ENCODE measurements around the gene JPT2.

Gene JPT2

GRCh38 chr16:1677339-1677738 lies 740 bp upstream of the JPT2 start:
- DNase-seq, result no peak

DNA sequence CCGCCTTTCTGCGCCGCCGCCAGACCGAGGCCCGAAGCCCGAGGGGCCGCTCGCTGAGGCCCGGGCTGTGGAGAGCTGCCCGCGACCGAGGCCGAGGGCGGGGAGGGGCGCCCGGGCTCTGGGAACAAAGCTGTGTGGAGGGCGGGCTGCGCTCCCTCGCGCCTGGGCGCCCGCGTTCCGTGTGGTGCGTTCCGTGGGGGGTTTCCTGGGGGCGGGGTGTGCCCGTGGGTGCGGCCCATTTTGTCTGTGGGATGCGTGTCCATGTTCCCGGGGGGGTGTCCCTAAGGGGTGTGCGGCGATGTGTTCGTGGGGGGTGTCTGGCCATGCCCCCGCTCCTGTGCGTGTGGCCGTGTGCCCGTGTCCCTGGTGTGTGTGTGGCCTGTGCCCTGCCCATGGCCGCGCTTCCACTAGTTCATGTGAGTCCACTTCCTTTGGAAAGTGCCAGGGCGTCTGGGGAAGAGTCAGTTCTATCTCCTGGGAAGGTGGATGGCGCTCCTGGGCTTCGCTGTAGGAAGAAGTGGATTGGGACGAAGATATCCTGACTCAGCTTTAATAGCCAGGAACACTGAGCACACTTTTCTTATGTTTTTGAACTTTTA lies 520 bp downstream of the JPT2 start:
- peak; percentile 65 for DNase-seq

DNA sequence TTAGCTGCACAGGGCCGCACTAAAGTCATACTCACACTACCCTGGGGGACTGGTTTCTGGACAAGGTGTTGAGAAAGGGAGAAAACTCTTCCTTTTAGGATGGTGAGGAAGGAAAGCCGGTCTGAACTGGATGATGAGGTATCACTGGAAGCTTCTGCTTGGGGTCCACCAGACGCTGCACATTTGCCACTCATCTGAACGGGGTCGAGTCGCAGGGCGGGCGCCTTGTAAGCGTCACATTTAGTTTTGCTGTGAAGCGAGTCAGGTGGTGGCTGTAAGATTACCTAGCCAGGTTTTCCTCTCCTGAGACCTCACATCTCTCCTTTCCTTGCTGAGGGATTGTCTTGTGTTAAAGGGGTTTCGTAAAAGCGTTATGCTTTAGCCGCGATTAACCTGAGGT lies 2.3 kb downstream of the JPT2 start:
- no peak for DNase-seq

- DNase-seq, result no peak
Observed at GRCh38 chr16:1681032-1681431, 3.0 kb downstream of the JPT2 start.

DNA sequence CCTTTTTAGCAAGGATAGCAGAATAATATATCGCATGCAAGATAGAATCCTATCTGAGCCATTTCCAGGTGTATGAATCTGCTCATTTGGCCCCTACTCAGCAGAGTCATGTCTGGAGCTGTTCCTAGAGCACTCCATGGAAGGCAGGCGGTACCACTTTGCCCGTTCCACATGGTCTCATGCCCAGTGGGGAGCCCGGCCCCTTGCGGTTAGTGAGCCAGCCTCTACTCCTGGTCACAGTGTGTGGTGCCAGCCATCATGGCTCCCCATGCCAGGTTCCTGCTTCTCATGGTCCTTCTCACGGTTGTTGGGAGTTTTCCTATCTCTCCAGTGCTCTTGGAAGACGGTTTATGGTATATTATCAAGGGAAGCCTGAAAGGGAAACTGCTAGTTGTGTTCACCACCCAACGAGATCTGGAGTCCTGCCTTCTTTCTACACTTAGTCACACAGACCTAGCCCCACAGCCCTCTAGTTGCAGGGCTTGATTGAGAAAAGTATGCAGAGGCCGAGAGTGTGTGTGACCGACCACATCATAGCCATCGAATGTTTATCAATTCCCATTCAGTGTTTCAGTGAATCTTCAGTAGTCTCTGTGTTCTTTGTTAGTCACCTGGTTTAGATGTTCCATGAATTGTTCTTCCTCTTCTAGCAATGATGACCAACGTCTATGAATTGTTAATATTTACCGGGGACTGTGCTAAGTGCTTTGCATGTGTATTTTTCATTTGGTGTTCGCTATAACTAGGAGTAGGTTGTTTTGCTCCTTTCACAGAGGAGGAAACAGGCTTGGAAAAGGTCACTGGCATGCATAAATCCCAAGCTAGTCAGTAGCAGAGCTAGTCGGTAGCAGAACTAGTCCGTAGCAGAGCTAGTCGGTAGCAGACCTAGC lies 9.6 kb downstream of the JPT2 start:
- no peak for DNase-seq

GRCh38 chr16:1688807-1689560 lies 10.9 kb downstream of the JPT2 start:
- DNase-seq, result no peak

DNA sequence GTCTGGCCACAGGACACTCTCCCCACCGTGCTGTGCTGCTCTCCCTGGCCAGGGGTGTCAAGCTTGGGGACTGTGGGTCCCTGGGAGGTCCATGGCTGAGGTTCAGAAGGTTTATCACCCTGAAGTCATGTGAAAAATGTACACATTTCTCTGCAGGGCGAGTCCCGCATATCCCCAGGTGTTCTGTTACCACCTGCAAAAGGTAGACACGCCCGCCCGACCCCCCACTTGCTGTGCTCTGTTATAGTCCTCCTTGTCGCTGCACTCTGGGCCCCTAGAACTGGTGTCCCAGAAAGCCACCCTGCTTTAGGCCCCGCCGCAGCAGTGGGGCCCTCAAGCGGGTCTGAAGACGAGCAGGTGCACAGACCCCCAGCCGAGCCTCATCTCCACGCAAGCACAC lies 11.8 kb downstream of the JPT2 start:
- DNase-seq, result no peak

- DNase-seq, result no peak
Observed at GRCh38 chr16:1690810-1691209, 12.7 kb downstream of the JPT2 start.

DNA sequence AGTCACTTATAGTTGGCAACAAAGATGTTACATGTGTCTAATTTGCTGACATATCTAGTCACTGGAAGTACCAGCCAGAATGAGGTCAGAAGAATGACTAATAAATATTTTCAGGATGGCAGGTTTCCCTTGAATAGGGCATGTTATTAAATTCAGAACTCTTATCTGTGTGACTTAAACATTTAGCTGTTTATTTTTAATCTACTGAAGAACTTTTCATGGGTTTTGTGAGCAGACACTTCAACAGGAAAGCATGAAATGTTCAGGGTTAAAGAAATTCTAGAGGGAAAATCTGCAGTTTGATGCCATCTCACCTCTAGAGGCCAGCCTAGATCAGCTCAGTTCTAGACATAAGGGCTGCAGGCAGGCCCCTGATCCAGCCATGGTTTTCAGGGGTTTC lies 13.2 kb downstream of the JPT2 start:
- DNase-seq, result no peak

DNA sequence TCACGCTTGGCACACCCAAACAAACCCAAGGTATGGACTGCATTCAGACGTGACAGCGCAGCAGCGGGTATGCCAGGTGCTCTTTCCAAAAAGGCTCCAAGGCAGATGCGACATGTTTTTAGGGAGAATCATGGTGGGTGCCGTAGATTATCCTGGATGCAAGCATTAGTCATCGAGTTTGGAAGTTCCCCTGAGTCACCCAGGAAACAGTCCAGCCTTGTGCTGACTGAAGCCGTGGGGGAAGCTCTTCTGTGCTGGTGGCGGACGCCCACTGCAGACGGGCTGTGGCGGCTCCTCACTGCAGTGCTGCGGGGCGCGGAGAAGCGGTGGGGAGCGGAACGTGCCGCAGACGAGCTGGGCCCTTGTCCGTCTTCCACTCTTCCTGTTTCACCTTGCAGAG lies 13.9 kb downstream of the JPT2 start:
- no peak for DNase-seq

GRCh38 chr16:1696863-1697262 lies 18.8 kb downstream of the JPT2 start:
- no peak for DNase-seq

GRCh38 chr16:1698680-1699079 lies 20.6 kb downstream of the JPT2 start:
- DNase-seq, result no peak

DNA sequence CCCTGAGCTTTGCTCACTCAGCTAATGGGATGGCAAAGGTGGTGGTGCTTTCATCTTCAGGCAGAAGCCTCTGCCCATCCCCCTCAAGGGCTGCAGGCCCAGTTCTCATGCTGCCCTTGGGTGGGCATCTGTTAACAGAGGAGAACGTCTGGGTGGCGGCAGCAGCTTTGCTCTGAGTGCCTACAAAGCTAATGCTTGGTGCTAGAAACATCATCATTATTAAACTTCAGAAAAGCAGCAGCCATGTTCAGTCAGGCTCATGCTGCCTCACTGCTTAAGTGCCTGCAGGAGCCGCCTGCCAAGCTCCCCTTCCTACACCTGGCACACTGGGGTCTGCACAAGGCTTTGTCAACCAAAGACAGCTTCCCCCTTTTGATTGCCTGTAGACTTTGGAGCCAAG lies 22.2 kb downstream of the JPT2 start:
- DNase-seq, result no peak

DNA sequence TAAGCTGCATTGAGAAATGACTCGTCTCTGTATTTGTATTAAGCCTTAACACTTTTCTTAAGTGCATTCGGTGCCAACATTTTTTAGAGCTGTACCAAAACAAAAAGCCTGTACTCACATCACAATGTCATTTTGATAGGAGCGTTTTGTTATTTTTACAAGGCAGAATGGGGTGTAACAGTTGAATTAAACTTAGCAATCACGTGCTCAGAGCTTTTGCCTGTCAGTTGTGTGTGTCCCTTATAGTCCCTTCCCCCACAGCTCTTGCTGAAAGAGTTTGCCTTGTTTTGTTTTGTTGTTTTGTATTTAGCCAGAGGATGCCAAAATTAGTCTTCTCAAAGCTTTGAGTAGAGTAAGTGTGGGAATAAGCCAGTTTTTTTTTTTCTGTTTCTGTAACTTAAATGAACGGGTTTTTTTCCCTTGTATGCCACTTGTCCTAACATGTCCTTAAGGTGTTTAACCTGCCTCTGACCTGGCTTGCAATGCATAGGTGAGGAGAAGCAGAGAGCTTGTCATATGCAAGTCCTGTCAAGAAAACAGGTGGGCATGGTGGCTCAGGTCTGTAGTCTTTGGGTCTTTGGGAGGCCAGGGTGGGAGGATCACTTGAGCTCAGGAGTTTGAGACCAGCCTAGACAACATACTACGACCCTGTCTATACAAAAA lies 23.3 kb downstream of the JPT2 start:
- DNase-seq, result no peak

- DNase-seq, result peak; percentile 33
Observed at GRCh38 chr16:1705324-1705687, 27.2 kb downstream of the JPT2 start.

DNA sequence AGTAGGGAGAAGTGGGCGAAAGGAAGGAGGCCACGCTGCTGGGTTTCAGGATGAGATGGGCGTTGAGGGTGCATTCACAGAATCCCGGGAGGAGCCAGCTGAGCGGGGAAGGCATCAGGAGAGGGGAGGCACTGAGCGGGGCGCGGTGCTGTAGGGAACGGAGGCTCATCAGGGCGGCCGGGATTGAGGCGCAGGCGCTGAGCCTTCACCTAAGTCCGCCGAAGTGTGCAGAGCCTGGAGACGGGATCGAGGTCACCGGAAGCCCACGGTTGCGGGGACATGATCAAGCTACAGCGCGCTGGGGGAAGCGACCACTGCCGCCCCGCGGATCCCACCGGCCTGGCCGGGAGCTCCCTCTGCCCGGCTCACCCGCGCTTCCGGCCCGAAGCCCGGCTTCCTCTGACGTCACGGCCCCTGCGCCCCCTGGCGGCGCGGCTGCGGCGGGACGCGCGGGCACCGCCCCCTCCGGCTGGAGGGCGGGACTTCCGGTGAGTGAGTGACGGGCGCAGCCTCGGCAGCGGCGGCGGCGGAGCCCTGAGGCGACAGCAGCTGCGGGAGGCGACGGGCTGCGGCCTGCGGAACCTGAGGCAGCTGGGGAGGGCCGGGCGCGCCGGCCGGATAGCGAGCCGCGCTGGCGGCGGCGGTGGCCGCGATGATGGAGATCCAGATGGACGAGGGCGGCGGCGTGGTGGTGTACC lies 27.8 kb downstream of the JPT2 start, which contains the start of gene MAPK8IP3:
MAPK8IP3 (plus strand) TSS at position 508 of the 698 bp plus-strand sequence; CDS start at position 653, 145 bp downstream.
- DNase-seq, result peak; percentile 92

DNA sequence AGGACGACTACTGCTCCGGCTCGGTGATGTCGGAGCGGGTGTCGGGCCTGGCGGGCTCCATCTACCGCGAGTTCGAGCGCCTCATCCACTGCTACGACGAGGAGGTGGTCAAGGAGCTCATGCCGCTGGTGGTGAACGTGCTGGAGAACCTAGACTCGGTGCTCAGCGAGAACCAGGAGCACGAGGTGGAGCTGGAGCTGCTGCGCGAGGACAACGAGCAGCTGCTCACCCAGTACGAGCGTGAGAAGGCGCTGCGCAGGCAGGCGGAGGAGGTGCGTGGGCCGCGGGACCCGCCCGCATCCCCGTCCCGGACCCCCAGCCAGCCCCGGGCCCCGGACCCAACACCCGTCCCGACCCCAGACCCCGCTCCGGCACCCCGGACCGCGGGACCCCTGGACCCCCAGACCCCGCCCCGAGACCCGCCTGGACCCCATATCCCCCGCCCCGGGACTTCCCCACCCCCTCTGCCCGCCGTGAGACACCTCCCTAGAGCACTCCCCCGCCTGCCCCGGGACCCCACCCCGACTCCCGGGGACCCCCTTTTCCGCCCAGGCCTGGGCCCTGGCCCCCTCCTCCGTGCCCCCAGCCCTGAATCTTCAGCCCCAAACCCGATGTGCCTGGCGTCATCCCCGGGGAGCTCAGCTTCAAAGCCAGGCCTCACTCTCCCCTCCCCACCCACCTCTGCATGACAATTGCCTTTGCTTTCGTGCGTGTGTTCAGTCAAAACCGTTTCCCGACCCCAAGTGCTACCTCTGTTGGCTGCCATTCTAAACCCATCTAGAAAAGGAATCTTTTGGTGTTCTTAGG lies 28.5 kb downstream of the JPT2 start:
- peak; percentile 67 for DNase-seq

- peak; percentile 26 for DNase-seq
Observed at GRCh38 chr16:1707193-1707790, 29.2 kb downstream of the JPT2 start.

- no peak for DNase-seq
Observed at GRCh38 chr16:1708083-1708767, 30.1 kb downstream of the JPT2 start.

GRCh38 chr16:1708768-1709180 lies 30.7 kb downstream of the JPT2 start:
- DNase-seq, result no peak

- no peak for DNase-seq
Observed at GRCh38 chr16:1709356-1709755, 31.3 kb downstream of the JPT2 start.

Data from NCI-H146 (cell line).